Gastrocnemius medialis (tissue), 4 donors: ENCODE data around the gene KIRREL2. TPM values are rescaled to one million over a fixed set of nuclear protein-coding genes. Genes with fewer than 3 reads are reported as not detected.

ENCODE experiments used
- ATAC-seq, 2 donors: fragments of 150-250 bp; one replicate each; pipeline ENCODE4 v1.9.1; 2016
- DNase-seq, 2 donors: peaks; one replicate each; pipeline ENCODE4 v3.0.0-alpha.2; 2019
- H3K27ac ChIP-seq, 4 donors: fragments of 200-600 bp; sonication (generic); 1 replicate in 1 of 4; 2 replicates in 3 of 4; pipeline ENCODE4 v1.5.1; 2016 to 2018; ENCODE audit warnings: mild to moderate bottlenecking in 2 of 4, moderate library complexity in 1 of 4
- H3K27me3 ChIP-seq, 3 donors: fragments of 200-600 bp; sonication (generic) in 2 of 3; 1 replicate in 1 of 3; 2 replicates in 2 of 3; pipeline versions ENCODE4 v1.5.1 to v1.6.0; 2016 to 2019; ENCODE audit warnings: mild to moderate bottlenecking in 1 of 3, moderate library complexity in 1 of 3
- H3K36me3 ChIP-seq, 2 donors: fragments of 200-600 bp; sonication (generic) in 1 of 2; one replicate each; pipeline ENCODE4 v1.5.1; 2017 to 2018
- H3K4me1 ChIP-seq, 2 donors: fragments of 200-600 bp; sonication (generic) in 1 of 2; one replicate each; pipeline ENCODE4 v1.5.1; 2016 to 2017; ENCODE audit warnings: mild to moderate bottlenecking in 2 of 2
- H3K4me3 ChIP-seq, 4 donors: fragments of 200-600 bp; sonication (generic) in 3 of 4; 1 replicate in 1 of 4; 2 replicates in 3 of 4; pipeline ENCODE4 v1.5.1; 2016 to 2019; ENCODE audit warnings: mild to moderate bottlenecking in 2 of 4
- H3K9me3 ChIP-seq, 3 donors: fragments of 200-600 bp; sonication (generic) in 2 of 3; 1 replicate in 1 of 3; 2 replicates in 2 of 3; pipeline ENCODE4 v1.5.1; 2016 to 2019
- POLR2A ChIP-seq, 2 donors: fragments of 450-650 bp; IDR thresholded peaks; one replicate each; pipeline ENCODE4 v1.6.1; 2017; ENCODE audit warnings: antibody characterized with exemption in 2 of 2, mild to moderate bottlenecking in 2 of 2, moderate library complexity in 2 of 2
- in situ Hi-C, 4 donors: fragments of 200-750 bp; cut with MboI; loops; one replicate each; pipeline versions ENCODE4 v1.15.0 to v1.8.0; 2017; ENCODE audit warnings: low sequenced_read_pairs in 4 of 4
- intact Hi-C: fragments of 100-400 bp; cut with DNase I; formaldehyde crosslinking; loops from one replicate; pipeline ENCODE4 v1.15.1; 2023; ENCODE audit warnings: low total_unique reads
- total RNA-seq, 4 donors: library from RNA; depleted of rRNA; stranded (reverse); fragments of >200 nt; gene quantifications; one replicate each; pipeline versions ENCODE4 v1.1.0 to v1.2.3, GENCODE V29; 2016
- TF ChIP-seq, protein P1 (sequence below), 5 experiments: fragments of 450-650 bp in 3 of 5; fragments of 200-600 bp in 2 of 5; sonication (generic) in 2 of 5; IDR thresholded peaks in 4 of 5; conservative IDR thresholded peaks in 1 of 5; 1 replicate in 4 of 5; 2 replicates in 1 of 5; pipeline ENCODE4 v1.5.1; 2016 to 2019; ENCODE audit warnings: antibody characterized with exemption in 5 of 5, mild to moderate bottlenecking in 3 of 5, moderate library complexity in 3 of 5

Gene KIRREL2
- total RNA-seq, 4 donors from 2014 or later: not detected

DNA sequence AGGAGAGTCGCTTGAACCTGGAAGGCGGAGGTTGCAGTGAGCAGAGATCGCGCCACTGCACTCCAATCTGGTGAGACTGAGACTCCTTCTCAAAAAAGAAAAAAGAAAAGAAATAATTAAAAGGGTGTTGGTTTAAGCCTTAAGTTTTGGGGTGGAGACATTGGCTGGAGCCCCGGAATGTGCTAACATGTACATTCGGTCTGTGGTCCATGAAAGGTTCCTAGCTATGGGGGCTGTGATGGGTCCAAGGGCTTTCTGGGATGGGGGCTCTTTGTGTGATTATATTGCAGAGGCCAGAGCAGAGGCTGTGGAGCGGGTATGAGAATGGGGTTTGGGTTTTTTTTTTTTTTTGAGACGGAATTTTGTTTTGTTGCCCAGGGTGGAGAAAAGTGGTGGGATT lies 29.2 kb downstream of the KIRREL2 start:
- TF ChIP-seq POLR2A (IDR thresholded peaks at IDR 0.05): no peak
- TF ChIP-seq, protein P1, sequence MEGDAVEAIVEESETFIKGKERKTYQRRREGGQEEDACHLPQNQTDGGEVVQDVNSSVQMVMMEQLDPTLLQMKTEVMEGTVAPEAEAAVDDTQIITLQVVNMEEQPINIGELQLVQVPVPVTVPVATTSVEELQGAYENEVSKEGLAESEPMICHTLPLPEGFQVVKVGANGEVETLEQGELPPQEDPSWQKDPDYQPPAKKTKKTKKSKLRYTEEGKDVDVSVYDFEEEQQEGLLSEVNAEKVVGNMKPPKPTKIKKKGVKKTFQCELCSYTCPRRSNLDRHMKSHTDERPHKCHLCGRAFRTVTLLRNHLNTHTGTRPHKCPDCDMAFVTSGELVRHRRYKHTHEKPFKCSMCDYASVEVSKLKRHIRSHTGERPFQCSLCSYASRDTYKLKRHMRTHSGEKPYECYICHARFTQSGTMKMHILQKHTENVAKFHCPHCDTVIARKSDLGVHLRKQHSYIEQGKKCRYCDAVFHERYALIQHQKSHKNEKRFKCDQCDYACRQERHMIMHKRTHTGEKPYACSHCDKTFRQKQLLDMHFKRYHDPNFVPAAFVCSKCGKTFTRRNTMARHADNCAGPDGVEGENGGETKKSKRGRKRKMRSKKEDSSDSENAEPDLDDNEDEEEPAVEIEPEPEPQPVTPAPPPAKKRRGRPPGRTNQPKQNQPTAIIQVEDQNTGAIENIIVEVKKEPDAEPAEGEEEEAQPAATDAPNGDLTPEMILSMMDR (IDR thresholded peaks at IDR 0.05 in 4 of 5, conservative IDR thresholded peaks at IDR 0.05 in 1 of 5): no peak
- Histone ChIP-seq H3K4me3 (no peak overlapping the region), H3K27me3 (no peaks in the 10 kb centered on the region), H3K36me3 (peaks cover 0 to 17% of the 10 kb centered on the region in 2 donors), H3K27ac (no peak overlapping the region), H3K4me1 (no peaks in the 10 kb centered on the region), H3K9me3 (no peaks in the 10 kb centered on the region)
- in situ Hi-C loops: loop anchor here in 1 of 4 donors (10.0 kb wide), 1 partner anchor 49 kb away; the partner anchor contains the start of gene LRFN3
- intact Hi-C loops: no loop called here
- DNase-seq (no peak), ATAC-seq (no peak)

DNA sequence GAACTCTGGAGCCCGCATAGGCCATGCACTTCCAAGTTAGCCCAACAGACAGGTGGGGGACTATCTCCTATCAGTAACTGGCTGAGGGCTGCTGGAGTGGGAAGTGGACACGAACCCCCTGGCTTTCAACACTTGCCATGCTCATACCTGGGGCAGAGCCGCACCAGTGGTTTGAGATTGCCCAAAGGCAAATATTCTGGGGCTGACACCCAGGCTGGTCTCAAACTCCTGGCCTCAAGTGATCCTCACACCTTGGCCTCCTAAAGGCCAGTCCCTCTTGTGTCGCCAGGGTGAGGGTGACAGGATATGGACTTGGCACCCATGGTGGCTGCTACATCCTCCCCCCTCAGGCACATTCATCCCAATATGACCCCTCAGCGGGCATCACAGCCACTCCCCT lies 30.5 kb downstream of the KIRREL2 start:
- intact Hi-C loops (no loop called here), in situ Hi-C loops (loop anchor here in 1 of 4 donors (10.0 kb wide), 1 partner anchor 48 kb away; the partner anchor contains the start of gene LRFN3)
- no peak for DNase-seq
- Histone ChIP-seq H3K36me3 (peaks cover 0 to 17% of the 10 kb centered on the region in 2 donors), H3K27me3 (no peaks in the 10 kb centered on the region), H3K9me3 (no peaks in the 10 kb centered on the region), H3K4me3 (no peak overlapping the region), H3K27ac (no peak overlapping the region), H3K4me1 (no peaks in the 10 kb centered on the region)
- no peak for ATAC-seq
- no peak for TF ChIP-seq POLR2A (IDR thresholded peaks at IDR 0.05)
- TF ChIP-seq, protein P1 (IDR thresholded peaks at IDR 0.05 in 4 of 5, conservative IDR thresholded peaks at IDR 0.05 in 1 of 5): no peak

DNA sequence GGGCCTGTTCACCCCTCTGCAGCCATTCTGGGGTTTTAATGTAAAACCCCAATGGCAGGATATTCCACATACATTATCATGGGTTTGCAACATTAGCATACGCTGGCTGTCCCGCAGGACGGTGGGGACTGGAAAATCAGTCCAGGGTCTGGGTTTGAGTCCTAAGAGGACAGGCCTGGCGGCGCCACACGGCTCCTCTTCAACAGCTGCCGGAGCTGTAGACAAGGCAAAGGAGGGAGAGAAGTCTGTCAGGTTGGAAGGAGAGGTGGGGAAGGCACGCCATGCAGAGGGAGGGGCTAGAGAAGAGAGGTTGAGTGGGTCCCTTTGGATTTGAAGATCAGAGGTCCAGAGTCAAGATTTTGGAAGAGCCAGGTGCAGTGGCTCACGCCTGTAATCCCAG lies 31.7 kb downstream of the KIRREL2 start:
- DNase-seq: no peak
- H3K4me1 ChIP-seq: no peaks in the 10 kb centered on the region
- no peaks in the 10 kb centered on the region for H3K9me3 ChIP-seq
- in situ Hi-C loops: loop anchor here in 1 of 4 donors (10.0 kb wide), 1 partner anchor 46 kb away; the partner anchor contains the start of gene LRFN3
- H3K36me3 ChIP-seq: peaks cover 0 to 17% of the 10 kb centered on the region in 2 donors
- no peak overlapping the region for H3K27ac ChIP-seq
- no peak for ATAC-seq
- H3K4me3 ChIP-seq: no peak overlapping the region
- intact Hi-C loops: no loop called here
- no peaks in the 10 kb centered on the region for H3K27me3 ChIP-seq
- no peak for TF ChIP-seq POLR2A (IDR thresholded peaks at IDR 0.05)
- TF ChIP-seq, protein P1 (IDR thresholded peaks at IDR 0.05 in 4 of 5, conservative IDR thresholded peaks at IDR 0.05 in 1 of 5): no peak

DNA sequence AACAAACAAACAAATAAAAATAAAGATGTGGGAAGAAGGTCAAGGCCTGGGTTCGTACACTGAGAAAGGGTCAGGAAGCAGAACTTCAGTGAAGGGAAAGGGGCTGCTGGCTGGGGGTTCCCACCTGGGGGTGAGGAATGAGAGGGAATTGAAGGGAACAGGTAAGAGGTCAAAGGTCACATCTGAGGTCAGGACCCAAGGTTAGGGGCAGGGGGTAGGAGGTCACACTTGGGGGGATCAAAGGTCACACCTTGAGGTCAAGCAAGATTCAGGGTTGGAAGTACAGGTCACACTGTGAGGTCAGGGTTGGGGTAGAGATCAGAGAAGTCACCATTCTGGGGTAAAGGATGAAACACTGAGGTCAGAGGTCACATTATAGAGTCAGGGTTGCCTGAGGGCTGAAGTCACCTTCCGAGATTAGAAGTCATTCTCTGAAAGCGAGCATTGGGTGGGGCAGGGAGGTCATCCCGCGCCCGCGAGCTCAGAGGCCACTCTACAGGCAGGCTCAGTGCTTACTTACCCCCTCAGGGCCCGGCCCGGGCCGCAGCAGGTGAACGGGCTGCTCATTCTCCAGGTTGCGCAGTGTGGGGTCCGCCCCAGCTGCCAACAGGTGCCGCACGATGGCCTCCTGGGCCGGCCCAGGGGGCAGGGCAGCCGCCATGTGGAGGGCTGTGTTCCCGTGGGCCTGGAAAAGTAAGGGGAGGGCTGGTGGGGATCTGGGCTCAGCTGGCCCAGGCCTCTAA lies 32.8 kb downstream of the KIRREL2 start:
- H3K4me1 ChIP-seq: no peaks in the 10 kb centered on the region
- no peaks in the 10 kb centered on the region for H3K9me3 ChIP-seq
- H3K27ac ChIP-seq: no peak overlapping the region
- H3K36me3 ChIP-seq: peaks cover 0 to 19% of the 10 kb centered on the region in 2 donors
- no peak for DNase-seq
- intact Hi-C loops (no loop called here), in situ Hi-C loops (loop anchor here in 1 of 4 donors (10.0 kb wide), 1 partner anchor 45 kb away; the partner anchor contains the start of gene LRFN3)
- no peaks in the 10 kb centered on the region for H3K27me3 ChIP-seq
- H3K4me3 ChIP-seq: no peak overlapping the region
- TF ChIP-seq, protein P1 (IDR thresholded peaks at IDR 0.05 in 4 of 5, conservative IDR thresholded peaks at IDR 0.05 in 1 of 5): no peak
- TF ChIP-seq POLR2A (IDR thresholded peaks at IDR 0.05): no peak
- ATAC-seq: no peak
